AG04450 (cell line): ENCODE data around the gene PDLIM1. TPM values are rescaled to one million over a fixed set of nuclear protein-coding genes. Genes with fewer than 3 reads are reported as not detected.

Experiments
- CTCF ChIA-PET: fragments of 300-600, 350-600 bp; formaldehyde crosslinking; extraction: SDS; loops from one replicate; lab custom pipeline; 2022; ENCODE audit warnings: antibody characterized with exemption, inconsistent platforms; lab: Charles Lee
- POLR2A ChIA-PET: fragments of 350-600 bp; formaldehyde crosslinking; extraction: SDS; loops from one replicate; lab custom pipeline; 2021; ENCODE audit warnings: antibody characterized with exemption, inconsistent platforms; lab: Yijun Ruan, JAX
- DNase-seq: peaks from one replicate; pipeline ENCODE4 v3.0.0-alpha.2; 2011; ENCODE audit warnings: low read depth, low spot score
- H3K27ac ChIP-seq: one replicate; pipeline ENCODE4 v1.5.1; 2012; ENCODE audit warnings: low read depth, low read length, control low read depth
- H3K27me3 ChIP-seq: one replicate; pipeline ENCODE4 v1.6.0; 2012; ENCODE audit warnings: low read length; ENCODE audit not compliant: control insufficient read depth, insufficient read depth
- H3K4me3 ChIP-seq: 2 replicates; pipeline ENCODE4 v1.5.1; 2011; ENCODE audit warnings: mild to moderate bottlenecking, low read depth, low read length, control low read depth
- H3K9me3 ChIP-seq: 2 replicates; pipeline ENCODE4 v1.5.1; 2012; ENCODE audit warnings: low read length; ENCODE audit not compliant: control insufficient read depth, insufficient read depth
- CTCF ChIP-seq: IDR thresholded peaks from 2 replicates; pipeline ENCODE4 v1.5.1; 2011; ENCODE audit warnings: low read depth, low read length, control low read depth, inconsistent platforms
- polyA plus RNA-seq: library from polyadenylated mRNA; depleted of rRNA; stranded (reverse); fragments of >200 nt; gene quantifications from 2 replicates; pipeline ENCODE4 v1.2.3, GENCODE V29; 2011

The PDLIM1 gene
- polyA plus RNA-seq, 1 experiment = 255 TPM

- no peak overlapping the region for H3K4me3 ChIP-seq
- DNase-seq = no peak
- no peaks in the 10 kb centered on the region for H3K27me3 ChIP-seq
- H3K27ac ChIP-seq = no peak overlapping the region
- no peak for TF ChIP-seq CTCF
- no peaks in the 10 kb centered on the region for H3K9me3 ChIP-seq
- CTCF ChIA-PET = no interaction called here
- POLR2A ChIA-PET = no interaction called here
Observed at GRCh38 chr10:95267251-95267650, 23.6 kb downstream of the PDLIM1 start.

- Histone ChIP-seq H3K27ac (peak overlapping the region; percentile 62), H3K4me3 (no peak overlapping the region), H3K9me3 (no peaks in the 10 kb centered on the region), H3K27me3 (no peaks in the 10 kb centered on the region)
- ChIA-PET CTCF (interaction anchor here (3.8 kb wide), 1 partner anchor 20 kb away, joined by 19 read pairs; no protein-coding TSS in a partner anchor), POLR2A (no interaction called here)
- DNase-seq = no peak
- TF ChIP-seq CTCF = no peak
Observed at GRCh38 chr10:95266674-95267095, 24.1 kb downstream of the PDLIM1 start.

GRCh38 chr10:95265572-95265971 is 25.2 kb downstream of the PDLIM1 start:
- no peak for DNase-seq
- POLR2A ChIA-PET = no interaction called here
- Histone ChIP-seq H3K4me3 (no peak overlapping the region), H3K9me3 (no peaks in the 10 kb centered on the region), H3K27me3 (no peaks in the 10 kb centered on the region), H3K27ac (no peak overlapping the region)
- TF ChIP-seq CTCF = no peak
- CTCF ChIA-PET = interaction anchor here (1.1 to 3.8 kb wide), 4 partner anchors 10 to 108 kb away, joined by 3 to 19 read pairs (median 6); no protein-coding TSS in a partner anchor

- Histone ChIP-seq H3K9me3 (no peaks in the 10 kb centered on the region), H3K27ac (no peak overlapping the region), H3K27me3 (no peaks in the 10 kb centered on the region), H3K4me3 (no peak overlapping the region)
- TF ChIP-seq CTCF = no peak
- CTCF ChIA-PET = interaction anchor here (0.6 to 3.8 kb wide), 5 partner anchors 18 to 110 kb away, joined by 3 to 19 read pairs (median 6); no protein-coding TSS in a partner anchor
- DNase-seq = no peak
- POLR2A ChIA-PET = no interaction called here
Observed at GRCh38 chr10:95264227-95265051, 26.4 kb downstream of the PDLIM1 start.

GRCh38 chr10:95263864-95264226 is 27.0 kb downstream of the PDLIM1 start:
- POLR2A ChIA-PET = no interaction called here
- Histone ChIP-seq H3K27me3 (no peaks in the 10 kb centered on the region), H3K4me3 (no peak overlapping the region), H3K9me3 (no peaks in the 10 kb centered on the region), H3K27ac (no peak overlapping the region)
- TF ChIP-seq CTCF = no peak
- CTCF ChIA-PET = interaction anchor here (1.4 to 3.8 kb wide), 2 partner anchors 17 to 99 kb away, joined by 6 to 19 read pairs; no protein-coding TSS in a partner anchor
- DNase-seq = no peak
